Activated naive CD8-positive, alpha-beta T cell treated with anti-CD3 and anti-CD28 coated beads for 36 hours (primary cell): Measurements from ENCODE around the gene SHC2. TPM values are rescaled to one million over a fixed set of nuclear protein-coding genes. Genes with fewer than 3 reads are reported as not detected.
"Not testable (repeated sequence)": the region's sequence is repeated elsewhere in the genome, so short reads cannot be mapped to it uniquely, and the experiment has no call there.

Experiments
- DNase-seq: peaks from one replicate; pipeline ENCODE4 v3.0.0; 2021
- H3K27ac Mint-ChIP-seq: one replicate; pipeline ENCODE4 v1.8.0; 2022; ENCODE audit warnings: mild to moderate bottlenecking, moderate library complexity, mixed read lengths
- H3K27me3 Mint-ChIP-seq: one replicate; pipeline ENCODE4 v1.8.0; 2022; ENCODE audit warnings: mild to moderate bottlenecking, mixed read lengths
- H3K36me3 Mint-ChIP-seq: one replicate; pipeline ENCODE4 v1.8.0; 2021; ENCODE audit warnings: mild to moderate bottlenecking, mixed read lengths
- H3K4me1 Mint-ChIP-seq: one replicate; pipeline ENCODE4 v1.8.0; 2021; ENCODE audit warnings: mixed read lengths
- H3K4me3 Mint-ChIP-seq: one replicate; pipeline ENCODE4 v1.8.0; 2022; ENCODE audit warnings: mild to moderate bottlenecking, moderate library complexity, mixed read lengths
- H3K9me3 Mint-ChIP-seq: one replicate; pipeline ENCODE4 v1.8.0; 2022; ENCODE audit warnings: mixed read lengths
- total RNA-seq, 2 experiments: library from RNA; stranded (reverse); gene quantifications; one replicate each; pipeline ENCODE4 v1.2.3, GENCODE V29; 2021

Gene SHC2
- total RNA-seq, 2 experiments from 2014 or later: 0.32 TPM; not detected in 1

- H3K4me1 Mint-ChIP-seq, DNase-seq: not testable (repeated sequence)
Measured at GRCh38 chr19:393560-393959, 67.3 kb downstream of the SHC2 start.

GRCh38 chr19:392375-392970 lies 68.4 kb downstream of the SHC2 start:
- peaks cover 11% of the 10 kb centered on the region for H3K27me3 Mint-ChIP-seq
- H3K27ac Mint-ChIP-seq: no peak overlapping the region
- peaks cover 10% of the 10 kb centered on the region for H3K36me3 Mint-ChIP-seq

More at GRCh38 chr19:393560-393959, 67.3 kb downstream of the SHC2 start:
- Mint-ChIP-seq H3K9me3 (peaks cover 20% of the 10 kb centered on the region), H3K27ac (peak overlapping the region; percentile 64), H3K4me3 (peak overlapping the region; percentile 33)
- not testable (repeated sequence) for H3K27me3 Mint-ChIP-seq, H3K36me3 Mint-ChIP-seq

GRCh38 chr19:391726-392374 lies 69.0 kb downstream of the SHC2 start:
- no peak overlapping the region for H3K4me3 Mint-ChIP-seq
- no peaks in the 10 kb centered on the region for H3K4me1 Mint-ChIP-seq
- no peak overlapping the region for H3K27ac Mint-ChIP-seq
- DNase-seq: no peak
- H3K9me3 Mint-ChIP-seq: peaks cover 20% of the 10 kb centered on the region
- H3K27me3 Mint-ChIP-seq: peaks cover 15% of the 10 kb centered on the region
- peaks cover 10% of the 10 kb centered on the region for H3K36me3 Mint-ChIP-seq

More at GRCh38 chr19:392375-392970, 68.4 kb downstream of the SHC2 start:
- Mint-ChIP-seq H3K4me3 (no peak overlapping the region), H3K4me1 (no peaks in the 10 kb centered on the region), H3K9me3 (peaks cover 20% of the 10 kb centered on the region)
- no peak for DNase-seq

GRCh38 chr19:391207-391557 lies 69.7 kb downstream of the SHC2 start:
- DNase-seq: no peak
- peaks cover under 1% of the 10 kb centered on the region for H3K4me1 Mint-ChIP-seq
- H3K9me3 Mint-ChIP-seq: peaks cover 20% of the 10 kb centered on the region
- H3K27ac Mint-ChIP-seq: no peak overlapping the region
- peaks cover 22% of the 10 kb centered on the region for H3K27me3 Mint-ChIP-seq
- peaks cover 10% of the 10 kb centered on the region for H3K36me3 Mint-ChIP-seq
- H3K4me3 Mint-ChIP-seq: no peak overlapping the region

- Mint-ChIP-seq H3K27me3 (peaks cover 28% of the 10 kb centered on the region), H3K4me1 (peaks cover 3% of the 10 kb centered on the region), H3K36me3 (peaks cover 7% of the 10 kb centered on the region), H3K4me3 (no peak overlapping the region), H3K27ac (no peak overlapping the region), H3K9me3 (peaks cover 18% of the 10 kb centered on the region)
- DNase-seq: no peak
Measured at GRCh38 chr19:390386-391206, 70.2 kb downstream of the SHC2 start.

- Mint-ChIP-seq H3K4me1 (peaks cover 3% of the 10 kb centered on the region), H3K27me3 (peaks cover 33% of the 10 kb centered on the region), H3K4me3 (no peak overlapping the region), H3K27ac (no peak overlapping the region), H3K36me3 (peaks cover 6% of the 10 kb centered on the region), H3K9me3 (peaks cover 15% of the 10 kb centered on the region)
- DNase-seq: no peak
Measured at GRCh38 chr19:389935-390289, 70.9 kb downstream of the SHC2 start.

- H3K4me3 Mint-ChIP-seq: no peak overlapping the region
- peaks cover 14% of the 10 kb centered on the region for H3K9me3 Mint-ChIP-seq
- no peak overlapping the region for H3K27ac Mint-ChIP-seq
- peaks cover 6% of the 10 kb centered on the region for H3K36me3 Mint-ChIP-seq
- peaks cover 5% of the 10 kb centered on the region for H3K4me1 Mint-ChIP-seq
- peaks cover 38% of the 10 kb centered on the region for H3K27me3 Mint-ChIP-seq
- DNase-seq: no peak
Measured at GRCh38 chr19:389255-389934, 71.4 kb downstream of the SHC2 start.

GRCh38 chr19:388691-389090 lies 72.1 kb downstream of the SHC2 start:
- Mint-ChIP-seq H3K9me3 (peaks cover 10% of the 10 kb centered on the region), H3K27me3 (peaks cover 45% of the 10 kb centered on the region), H3K4me3 (no peak overlapping the region), H3K36me3 (peaks cover 10% of the 10 kb centered on the region), H3K27ac (no peak overlapping the region), H3K4me1 (peaks cover 8% of the 10 kb centered on the region)
- DNase-seq: no peak

GRCh38 chr19:387777-388176 lies 73.1 kb downstream of the SHC2 start:
- no peak for DNase-seq
- peaks cover 7% of the 10 kb centered on the region for H3K36me3 Mint-ChIP-seq
- peaks cover 55% of the 10 kb centered on the region for H3K27me3 Mint-ChIP-seq
- peaks cover 4% of the 10 kb centered on the region for H3K9me3 Mint-ChIP-seq
- no peak overlapping the region for H3K4me3 Mint-ChIP-seq
- no peak overlapping the region for H3K27ac Mint-ChIP-seq
- H3K4me1 Mint-ChIP-seq: peaks cover 15% of the 10 kb centered on the region

- DNase-seq, H3K27ac Mint-ChIP-seq, H3K4me3 Mint-ChIP-seq, H3K36me3 Mint-ChIP-seq, H3K9me3 Mint-ChIP-seq: not testable (repeated sequence)
- peaks cover 61% of the 10 kb centered on the region for H3K27me3 Mint-ChIP-seq
- peaks cover 19% of the 10 kb centered on the region for H3K4me1 Mint-ChIP-seq
Measured at GRCh38 chr19:386632-387301, 74.1 kb downstream of the SHC2 start.

- H3K9me3 Mint-ChIP-seq, H3K27ac Mint-ChIP-seq, DNase-seq, H3K4me3 Mint-ChIP-seq, H3K36me3 Mint-ChIP-seq: not testable (repeated sequence)
- Mint-ChIP-seq H3K4me1 (peaks cover 19% of the 10 kb centered on the region), H3K27me3 (peaks cover 62% of the 10 kb centered on the region)
Measured at GRCh38 chr19:386189-386588, 74.6 kb downstream of the SHC2 start.

GRCh38 chr19:384799-385169 lies 76.0 kb downstream of the SHC2 start:
- Mint-ChIP-seq H3K27me3 (peaks cover 72% of the 10 kb centered on the region), H3K4me1 (peaks cover 19% of the 10 kb centered on the region), H3K4me3 (no peak overlapping the region), H3K9me3 (peaks cover 4% of the 10 kb centered on the region), H3K36me3 (peaks cover 10% of the 10 kb centered on the region), H3K27ac (no peak overlapping the region)
- DNase-seq: no peak

GRCh38 chr19:383922-384798 lies 76.7 kb downstream of the SHC2 start:
- H3K27me3 Mint-ChIP-seq: peaks cover 77% of the 10 kb centered on the region
- peaks cover 10% of the 10 kb centered on the region for H3K36me3 Mint-ChIP-seq
- H3K4me1 Mint-ChIP-seq: peaks cover 19% of the 10 kb centered on the region
- no peak for DNase-seq
- peak overlapping the region; percentile 25 for H3K27ac Mint-ChIP-seq
- peaks cover 4% of the 10 kb centered on the region for H3K9me3 Mint-ChIP-seq
- H3K4me3 Mint-ChIP-seq: no peak overlapping the region

GRCh38 chr19:383040-383439 lies 77.8 kb downstream of the SHC2 start:
- Mint-ChIP-seq H3K4me1 (peaks cover 19% of the 10 kb centered on the region), H3K27ac (peak overlapping the region; percentile 23), H3K36me3 (peaks cover 10% of the 10 kb centered on the region), H3K27me3 (peaks cover 74% of the 10 kb centered on the region), H3K4me3 (no peak overlapping the region), H3K9me3 (peaks cover 4% of the 10 kb centered on the region)
- no peak for DNase-seq
